Hepatocyte (in vitro differentiated cells): ENCODE measurements around the gene NTN4. TPM values are rescaled to one million over a fixed set of nuclear protein-coding genes. Genes with fewer than 3 reads are reported as not detected.
A peak's percentile ranks its signal among the peaks of the same experiment; 100 is the strongest.

Experiments used
- DNase-seq: peaks from one replicate; pipeline ENCODE4 v3.0.0-alpha.2; 2016; ENCODE audit warnings: low spot score
- H2AFZ ChIP-seq: fragments of 200-600 bp; sonication (generic); 2 replicates; pipeline ENCODE4 v1.6.0; 2016; ENCODE audit warnings: antibody characterized with exemption, mild to moderate bottlenecking
- H3K27ac ChIP-seq: fragments of 200-600 bp; sonication (generic); 2 replicates; pipeline ENCODE4 v1.5.1; 2016; ENCODE audit warnings: mild to moderate bottlenecking
- H3K27me3 ChIP-seq: fragments of 200-600 bp; sonication (generic); 2 replicates; pipeline ENCODE4 v1.6.1; 2016
- H3K36me3 ChIP-seq: fragments of 200-600 bp; sonication (generic); replicated peaks from 2 replicates; pipeline ENCODE4 v1.5.1; 2016; ENCODE audit warnings: low read depth; ENCODE audit not compliant: insufficient read depth
- H3K4me1 ChIP-seq: fragments of 200-600 bp; sonication (generic); 2 replicates; pipeline ENCODE4 v1.5.1; 2016; ENCODE audit warnings: mild to moderate bottlenecking, moderate library complexity; ENCODE audit not compliant: insufficient read depth
- H3K4me2 ChIP-seq: fragments of 200-600 bp; sonication (generic); 2 replicates; pipeline ENCODE4 v1.6.0; 2016
- H3K4me3 ChIP-seq: fragments of 200-600 bp; sonication (generic); 2 replicates; pipeline ENCODE4 v1.5.1; 2016; ENCODE audit warnings: mild to moderate bottlenecking
- H3K79me2 ChIP-seq: fragments of 200-600 bp; sonication (generic); 2 replicates; pipeline ENCODE4 v1.6.0; 2017; ENCODE audit warnings: mild to moderate bottlenecking
- H3K9me2 ChIP-seq: fragments of 200-600 bp; sonication (generic); replicated peaks from 2 replicates; pipeline ENCODE4 v1.6.0; 2017; ENCODE audit warnings: mild to moderate bottlenecking; ENCODE audit not compliant: insufficient read depth
- H3K9me3 ChIP-seq: fragments of 200-600 bp; sonication (generic); 2 replicates; pipeline ENCODE4 v1.5.1; 2016; ENCODE audit warnings: low read depth, mild to moderate bottlenecking
- H4K20me1 ChIP-seq: fragments of 200-600 bp; sonication (generic); 2 replicates; pipeline ENCODE4 v1.6.0; 2016; ENCODE audit warnings: mild to moderate bottlenecking; ENCODE audit not compliant: insufficient read depth, poor library complexity, severe bottlenecking
- CTCF ChIP-seq: fragments of 200-600 bp; sonication (generic); IDR thresholded peaks from 2 replicates; pipeline ENCODE4 v1.5.1; 2016; ENCODE audit warnings: antibody characterized with exemption, mild to moderate bottlenecking; ENCODE audit not compliant: poor library complexity
- EZH2 ChIP-seq: fragments of 200-600 bp; sonication (generic); IDR thresholded peaks from 2 replicates; pipeline ENCODE4 v1.6.1; 2016; ENCODE audit warnings: antibody characterized with exemption, mild to moderate bottlenecking, borderline replicate concordance
- EZH2phosphoT487 ChIP-seq: fragments of 200-600 bp; sonication (generic); IDR thresholded peaks from one replicate; pipeline ENCODE4 v1.6.1; 2018; ENCODE audit warnings: antibody characterized with exemption, mild to moderate bottlenecking, low read depth, moderate library complexity; ENCODE audit not compliant: unreplicated experiment, severe bottlenecking
- WGBS: methylation state at CpG from one replicate; pipeline ENCODE4 v1.1.6; 2016; ENCODE audit warnings: low lambda C conversion rate; ENCODE audit errors: missing lambda C conversion rate; 5-methylcytosine and 5-hydroxymethylcytosine counted together
- polyA plus RNA-seq: library from polyadenylated mRNA; unstranded; fragments of >200 nt; fragmentation: Nextera tagmentation; extraction: Ambion mirVana; gene quantifications from 2 replicates; pipeline ENCODE4 v1.2.1, GENCODE V29; 2016
- total RNA-seq: library from RNA; depleted of rRNA; stranded (reverse); fragments of >200 nt; gene quantifications from 2 replicates; pipeline ENCODE4 v1.2.3, GENCODE V29; 2014

Gene NTN4
- total and polyA plus RNA-seq, 2 experiments from 2014 or later, result 20.2 to 37.0 TPM

GRCh38 chr12:95808146-95808545, 17.6 kb upstream of the NTN4 start:
- H3K4me1 ChIP-seq, result peaks cover 10% of the 10 kb centered on the region
- no peak for DNase-seq
- no peak overlapping the region for H2AFZ ChIP-seq
- no peaks in the 10 kb centered on the region for H3K9me3 ChIP-seq
- H3K79me2 ChIP-seq, result no peaks in the 10 kb centered on the region
- H3K27me3 ChIP-seq, result no peaks in the 10 kb centered on the region
- TF ChIP-seq EZH2, result no peak
- no peak for TF ChIP-seq CTCF
- TF ChIP-seq EZH2phosphoT487, result no peak
- WGBS, result 91% methylated on average over 7 of the region's 7 CpGs
- H3K4me2 ChIP-seq, result no peak overlapping the region
- no peaks in the 10 kb centered on the region for H3K9me2 ChIP-seq
- no peaks in the 10 kb centered on the region for H3K36me3 ChIP-seq
- no peaks in the 10 kb centered on the region for H4K20me1 ChIP-seq
- no peak overlapping the region for H3K27ac ChIP-seq
- H3K4me3 ChIP-seq, result no peak overlapping the region

GRCh38 chr12:95805864-95806671, 15.5 kb upstream of the NTN4 start:
- Histone ChIP-seq H4K20me1 (no peaks in the 10 kb centered on the region), H2AFZ (no peak overlapping the region), H3K9me3 (no peaks in the 10 kb centered on the region), H3K4me2 (no peak overlapping the region), H3K4me1 (peaks cover 17% of the 10 kb centered on the region), H3K4me3 (no peak overlapping the region), H3K27me3 (no peaks in the 10 kb centered on the region), H3K79me2 (no peaks in the 10 kb centered on the region), H3K36me3 (no peaks in the 10 kb centered on the region), H3K9me2 (no peaks in the 10 kb centered on the region), H3K27ac (peak overlapping the region; percentile 81)
- TF ChIP-seq EZH2phosphoT487 (no peak), CTCF (no peak), EZH2 (no peak)
- DNase-seq, result peak; percentile 37
- WGBS, result 69% methylated on average over 5 of the region's 5 CpGs

- Histone ChIP-seq H3K4me1 (peaks cover 17% of the 10 kb centered on the region), H3K79me2 (no peaks in the 10 kb centered on the region), H3K4me3 (no peak overlapping the region), H4K20me1 (no peaks in the 10 kb centered on the region), H3K9me2 (no peaks in the 10 kb centered on the region), H2AFZ (no peak overlapping the region), H3K4me2 (peak overlapping the region; percentile 10), H3K9me3 (no peaks in the 10 kb centered on the region), H3K36me3 (no peaks in the 10 kb centered on the region), H3K27me3 (no peaks in the 10 kb centered on the region), H3K27ac (peak overlapping the region; percentile 70)
- peak; percentile 14 for DNase-seq
- 79% methylated on average over 3 of the region's 3 CpGs for WGBS
- no peak for TF ChIP-seq EZH2phosphoT487
- no peak for TF ChIP-seq CTCF
- no peak for TF ChIP-seq EZH2
Measured at GRCh38 chr12:95804291-95804690, 13.7 kb upstream of the NTN4 start.
